SKM-1 treated with dmso at 0.1 percent for 144 hours (cell line): Measurements from ENCODE around the gene RYR3.

Source experiments
- DNase-seq: peaks from one replicate; lab custom pipeline; 2025; ENCODE audit not compliant: unreplicated experiment; lab: John Stamatoyannopoulos, UW

RYR3 gene

DNA sequence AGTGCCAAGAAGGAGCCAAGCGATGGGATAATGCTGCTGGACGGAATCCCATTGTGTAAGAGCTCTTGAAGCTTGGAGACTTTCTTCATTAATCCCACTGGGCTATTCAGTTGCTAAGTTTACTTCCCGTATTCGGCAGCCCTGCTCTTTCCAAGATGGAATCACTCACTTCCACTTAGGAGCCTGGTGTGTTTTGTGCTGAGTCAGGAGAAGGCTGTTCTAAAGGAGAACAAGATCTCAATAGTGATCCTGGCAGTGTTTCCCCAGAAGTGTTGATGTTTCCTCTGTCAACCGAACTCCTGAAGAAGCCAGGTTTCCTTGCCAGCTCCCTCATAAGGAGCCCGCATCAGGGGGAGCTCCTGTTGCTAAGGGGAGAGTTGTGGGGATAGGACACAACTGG lies 387.4 kb downstream of the RYR3 start:
- DNase-seq = no peak

- DNase-seq = no peak
Measured at GRCh38 chr15:33699145-33699544, 388.4 kb downstream of the RYR3 start.

GRCh38 chr15:33699691-33700447 lies 389.1 kb downstream of the RYR3 start:
- no peak for DNase-seq

GRCh38 chr15:33700695-33701303 lies 390.0 kb downstream of the RYR3 start:
- peak; percentile 68 for DNase-seq

GRCh38 chr15:33701304-33701696 lies 390.5 kb downstream of the RYR3 start:
- DNase-seq = no peak

DNA sequence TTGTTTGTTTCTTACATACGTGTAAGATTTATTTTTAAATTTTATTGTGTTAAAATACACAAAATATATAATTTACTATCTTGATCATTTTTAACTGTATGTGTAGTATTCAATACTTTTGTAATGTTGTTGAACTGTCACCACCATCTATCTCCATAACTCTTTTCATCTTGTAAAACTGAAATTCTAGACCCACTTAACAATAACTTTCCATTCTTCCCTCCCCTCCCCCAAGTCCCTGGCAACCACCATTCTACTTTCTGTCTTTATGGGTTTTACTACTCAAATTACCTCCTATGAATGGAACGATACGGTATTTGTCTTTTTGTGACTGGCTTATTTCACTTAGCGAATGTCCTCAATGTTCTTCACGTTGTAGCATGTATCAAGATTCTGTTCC lies 395.4 kb downstream of the RYR3 start:
- no peak for DNase-seq

DNA sequence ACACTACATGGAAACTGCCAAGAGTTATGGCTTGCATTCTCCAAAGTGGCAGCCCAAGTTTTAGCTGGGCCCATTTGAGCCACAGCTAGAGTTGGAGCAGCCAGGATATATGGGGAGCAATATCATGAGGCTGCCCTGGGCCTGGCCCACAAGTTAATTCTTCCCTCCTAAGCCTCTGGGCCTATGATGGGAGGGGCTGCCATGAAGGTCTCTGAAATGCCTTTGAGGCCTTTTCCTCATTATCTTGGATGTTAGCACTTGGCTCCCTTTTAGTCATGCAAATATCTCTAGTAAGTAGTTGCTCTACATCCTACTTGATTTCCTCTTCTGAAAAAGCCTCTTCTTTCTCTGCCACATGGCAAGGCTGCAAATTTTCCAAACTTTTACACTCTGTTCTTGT lies 400.0 kb downstream of the RYR3 start:
- no peak for DNase-seq

GRCh38 chr15:33716025-33716424 lies 405.3 kb downstream of the RYR3 start:
- DNase-seq = no peak

- no peak for DNase-seq
Measured at GRCh38 chr15:33720952-33721351, 410.2 kb downstream of the RYR3 start.

- DNase-seq = peak; percentile 54
Measured at GRCh38 chr15:33722005-33722672, 411.4 kb downstream of the RYR3 start.

- no peak for DNase-seq
Measured at GRCh38 chr15:33722673-33723015, 411.9 kb downstream of the RYR3 start.

DNA sequence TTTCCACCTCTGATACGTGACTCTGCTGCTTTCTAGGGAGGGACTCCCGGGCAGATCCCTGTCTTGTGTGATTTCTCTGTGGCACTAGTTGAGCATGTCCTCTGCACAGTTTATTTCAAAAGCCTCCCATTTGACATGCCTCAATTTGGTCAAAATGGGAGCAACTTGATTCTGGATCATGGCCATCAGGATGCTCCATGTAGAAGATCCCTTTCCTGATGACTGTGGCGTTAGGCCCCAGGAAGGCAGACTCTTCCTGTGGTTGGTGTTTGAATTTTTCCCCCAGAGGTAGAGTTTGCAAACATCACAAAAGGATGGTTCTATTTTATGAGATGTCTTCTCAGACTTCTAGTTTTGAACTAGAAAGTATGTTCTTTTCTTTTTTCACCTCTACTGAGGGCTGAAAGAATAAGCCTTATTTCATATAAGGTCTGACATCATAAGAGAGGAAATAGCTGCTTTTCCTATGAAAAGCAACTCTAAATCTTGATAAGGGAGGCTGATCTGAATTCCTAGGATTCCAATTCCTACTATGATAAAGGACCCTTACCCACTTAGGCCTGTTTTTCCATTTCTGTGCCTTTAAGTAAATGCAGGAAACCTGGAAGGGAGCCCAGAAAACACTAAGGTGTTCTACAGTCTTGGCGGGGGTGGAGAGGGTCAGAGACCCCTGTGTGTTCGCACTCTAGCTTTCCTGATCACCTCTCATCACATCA lies 413.7 kb downstream of the RYR3 start:
- DNase-seq = no peak

- no peak for DNase-seq
Measured at GRCh38 chr15:33729653-33730052, 418.9 kb downstream of the RYR3 start.

GRCh38 chr15:33730815-33731214 lies 420.0 kb downstream of the RYR3 start:
- DNase-seq = no peak

- DNase-seq = no peak
Measured at GRCh38 chr15:33735143-33735542, 424.4 kb downstream of the RYR3 start.

DNA sequence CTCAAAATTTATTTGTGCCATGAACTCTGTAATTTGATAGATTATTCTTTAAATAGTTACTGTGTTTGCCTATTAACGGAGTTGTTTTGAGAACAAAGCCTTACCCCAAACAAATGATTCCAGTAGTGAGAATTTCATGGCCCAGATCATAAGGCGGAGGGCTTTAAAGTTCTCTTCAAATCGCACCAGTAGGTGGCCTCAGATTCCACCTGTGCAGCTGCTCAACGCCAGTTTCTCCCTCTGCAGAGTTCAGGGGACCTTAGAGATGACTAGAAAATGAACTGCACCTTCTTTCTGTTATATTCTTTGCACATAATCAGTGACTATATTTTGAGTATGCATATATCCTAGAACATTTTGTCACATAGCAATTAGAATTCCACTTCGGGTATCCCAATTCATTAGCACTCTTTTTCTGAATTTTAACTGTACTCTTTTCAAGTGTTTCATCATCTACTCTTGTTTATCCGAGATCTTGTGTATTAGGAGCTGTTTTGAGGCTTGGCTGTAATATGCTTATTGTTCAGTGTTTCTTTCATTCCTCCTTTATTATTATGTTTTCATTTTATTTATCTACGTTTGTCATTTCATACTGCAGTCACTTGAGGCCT lies 425.0 kb downstream of the RYR3 start:
- DNase-seq = peak; percentile 20

GRCh38 chr15:33737687-33738601 lies 427.2 kb downstream of the RYR3 start:
- DNase-seq = peak; percentile 14

DNA sequence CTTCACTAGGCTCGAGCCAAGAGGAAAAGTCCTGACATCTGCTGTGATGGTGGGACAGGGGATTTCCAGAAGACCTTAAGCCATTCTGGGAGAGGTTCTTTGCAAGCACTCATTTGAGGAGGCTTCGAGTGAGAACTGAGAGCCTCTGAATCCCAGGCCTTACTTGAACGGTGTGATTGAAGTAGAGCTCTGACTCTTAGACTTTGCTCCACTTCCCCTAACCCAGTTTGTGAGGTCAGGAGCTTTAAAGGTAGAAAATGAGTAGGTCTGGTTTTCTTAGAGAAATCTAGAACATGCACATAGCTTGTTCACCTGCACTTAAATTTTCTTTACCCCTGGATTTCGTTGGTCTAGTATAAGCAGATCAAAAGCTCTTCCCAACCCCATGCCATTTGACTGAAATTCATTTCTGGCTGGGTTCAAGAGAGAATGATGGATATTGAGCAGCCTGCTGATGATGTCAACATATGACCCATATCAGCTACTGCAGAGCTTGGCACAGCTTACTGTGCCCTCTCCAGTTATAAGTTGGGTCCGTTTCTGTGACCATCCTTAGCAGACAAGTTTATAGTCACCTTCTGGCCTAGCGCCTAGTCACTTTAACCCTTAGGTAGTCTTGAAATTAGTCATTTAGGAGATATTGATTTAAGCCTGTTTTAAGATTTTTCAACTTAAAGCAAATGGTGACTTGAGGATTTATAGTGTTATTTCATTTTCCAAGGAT lies 428.3 kb downstream of the RYR3 start:
- no peak for DNase-seq

DNA sequence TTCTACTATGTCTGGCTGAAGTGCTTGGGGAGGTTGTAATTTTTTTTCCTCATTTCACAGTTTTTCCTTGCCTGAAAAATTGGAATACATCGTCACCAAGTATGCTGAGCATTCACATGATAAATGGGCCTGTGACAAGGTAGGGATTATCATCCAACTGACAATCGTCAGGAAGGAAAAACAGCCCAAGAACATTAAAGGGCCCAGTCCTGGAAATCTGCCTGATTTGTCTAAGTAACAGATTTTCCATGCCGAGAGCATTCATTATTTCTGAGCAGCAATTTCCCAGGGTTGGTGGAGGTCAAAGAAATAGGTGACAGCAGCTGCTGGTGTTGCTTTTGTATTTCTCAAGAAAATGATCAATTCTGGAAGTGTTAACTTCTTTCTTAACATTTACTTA lies 431.5 kb downstream of the RYR3 start:
- DNase-seq = no peak

DNA sequence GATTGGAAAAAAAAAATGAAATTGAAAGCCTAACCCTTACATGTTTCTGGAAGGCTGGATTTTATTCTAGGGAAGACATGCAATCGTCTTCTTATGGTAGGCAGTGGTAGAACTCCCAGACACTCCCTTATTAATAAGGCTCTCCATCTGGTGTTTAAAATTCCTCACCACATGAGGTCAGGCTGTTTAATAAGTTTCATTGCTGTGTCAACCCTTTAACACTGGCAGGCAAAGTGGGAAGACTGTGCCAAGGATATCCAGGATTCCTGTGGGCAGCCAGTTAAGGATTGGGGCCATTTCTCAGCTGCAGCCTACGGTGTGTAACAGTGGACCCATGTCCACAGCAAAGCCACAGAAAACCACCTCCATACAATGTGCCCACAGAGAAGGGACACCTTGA lies 432.0 kb downstream of the RYR3 start:
- no peak for DNase-seq
